ENCODE data around the gene CENPV.
A peak's percentile ranks its signal among the peaks of the same experiment; 100 is the strongest.
"Not testable (repeated sequence)": the region's sequence is repeated elsewhere in the genome, so short reads cannot be mapped to it uniquely, and the experiment has no call there.

The CENPV gene

GRCh38 chr17:16353317-16354174 lies at the start of gene CENPV:
TSS of gene CENPV (minus strand) at chr17:16353469. CDS start at chr17:16353436, 33 bp downstream.
- DNase-seq (ENCODE audit: low spot score), result peak; percentile 51

GRCh38 chr17:16398270-16399267 lies 45.3 kb upstream of the CENPV start:
- peak; percentile 54 for DNase-seq (ENCODE audit: low spot score)

GRCh38 chr17:16396693-16397092 lies 43.4 kb upstream of the CENPV start:
- not testable (repeated sequence) for DNase-seq (ENCODE audit: low spot score)

- not testable (repeated sequence) for DNase-seq (ENCODE audit: low spot score)
Observed at GRCh38 chr17:16395887-16396286, 42.6 kb upstream of the CENPV start.

- not testable (repeated sequence) for DNase-seq (ENCODE audit: low spot score)
Observed at GRCh38 chr17:16392491-16392890, 39.2 kb upstream of the CENPV start.

- no peak for DNase-seq (ENCODE audit: low spot score)
Observed at GRCh38 chr17:16391451-16391850, 38.2 kb upstream of the CENPV start.

- not testable (repeated sequence) for DNase-seq (ENCODE audit: low spot score)
Observed at GRCh38 chr17:16386126-16386507, 32.8 kb upstream of the CENPV start.

- no peak for DNase-seq (ENCODE audit: low spot score)
Observed at GRCh38 chr17:16384557-16384956, 31.3 kb upstream of the CENPV start.

- no peak for DNase-seq (ENCODE audit: low spot score)
Observed at GRCh38 chr17:16383772-16384287, 30.6 kb upstream of the CENPV start.

- peak; percentile 19 for DNase-seq (ENCODE audit: low spot score)
Observed at GRCh38 chr17:16383216-16383615, 29.9 kb upstream of the CENPV start.

GRCh38 chr17:16381496-16381820 lies 28.2 kb upstream of the CENPV start:
- no peak for DNase-seq (ENCODE audit: low spot score)

- DNase-seq (ENCODE audit: low spot score), result peak; percentile 89
Observed at GRCh38 chr17:16380640-16381495, 27.6 kb upstream of the CENPV start, which contains the start of gene UBB. TSS of gene UBB (plus strand) at chr17:16381091. CDS start at chr17:16381908, 817 bp downstream.

- no peak for DNase-seq (ENCODE audit: low spot score)
Observed at GRCh38 chr17:16379654-16380053, 26.4 kb upstream of the CENPV start.

GRCh38 chr17:16378636-16379282 lies 25.5 kb upstream of the CENPV start:
- no peak for DNase-seq (ENCODE audit: low spot score)

GRCh38 chr17:16377941-16378341 lies 24.7 kb upstream of the CENPV start:
- DNase-seq (ENCODE audit: low spot score), result no peak

GRCh38 chr17:16374146-16374938 lies 21.1 kb upstream of the CENPV start:
- no peak for DNase-seq (ENCODE audit: low spot score)

- no peak for DNase-seq (ENCODE audit: low spot score)
Observed at GRCh38 chr17:16371742-16372141, 18.5 kb upstream of the CENPV start.

GRCh38 chr17:16364625-16365024 lies 11.4 kb upstream of the CENPV start:
- DNase-seq (ENCODE audit: low spot score), result no peak

- peak; percentile 83 for DNase-seq (ENCODE audit: low spot score)
Observed at GRCh38 chr17:16363749-16364536, 10.7 kb upstream of the CENPV start.
